Endothelial cell (in vitro differentiated cells): ENCODE measurements around the gene PCDHB10. TPM values are rescaled to one million over a fixed set of nuclear protein-coding genes. Genes with fewer than 3 reads are reported as not detected.
"Not testable (repeated sequence)": the region's sequence is repeated elsewhere in the genome, so short reads cannot be mapped to it uniquely, and the experiment has no call there.

Experiments used
- DNase-seq: peaks from one replicate; pipeline ENCODE4 v3.0.0; 2021; ENCODE audit warnings: low spot score
- H3K27ac Mint-ChIP-seq: one replicate; pipeline ENCODE4 v1.8.0; 2021; ENCODE audit warnings: mixed read lengths, inconsistent platforms; ENCODE audit not compliant: unreplicated experiment
- H3K27me3 Mint-ChIP-seq: one replicate; pipeline ENCODE4 v1.8.0; 2021; ENCODE audit warnings: mild to moderate bottlenecking, moderate library complexity, mixed read lengths, inconsistent platforms; ENCODE audit not compliant: unreplicated experiment
- H3K36me3 Mint-ChIP-seq: one replicate; pipeline ENCODE4 v1.8.0; 2021; ENCODE audit warnings: mild to moderate bottlenecking, low read depth, mixed read lengths, inconsistent platforms; ENCODE audit not compliant: unreplicated experiment
- H3K4me1 Mint-ChIP-seq: one replicate; pipeline ENCODE4 v1.8.0; 2021; ENCODE audit warnings: mild to moderate bottlenecking, mixed read lengths, inconsistent platforms; ENCODE audit not compliant: unreplicated experiment
- H3K4me3 Mint-ChIP-seq: one replicate; pipeline ENCODE4 v1.8.0; 2021; ENCODE audit warnings: mild to moderate bottlenecking, mixed read lengths, inconsistent platforms; ENCODE audit not compliant: unreplicated experiment
- H3K9me3 Mint-ChIP-seq: one replicate; pipeline ENCODE4 v1.8.0; 2021; ENCODE audit warnings: mixed read lengths, inconsistent platforms; ENCODE audit not compliant: unreplicated experiment
- CTCF ChIP-seq: fragments of 200-600 bp; sonication (generic); IDR thresholded peaks from one replicate; pipeline ENCODE4 v1.5.0; 2021; ENCODE audit warnings: antibody characterized with exemption; ENCODE audit not compliant: unreplicated experiment
- long read RNA-seq: library from polyadenylated mRNA; unstranded; transcript quantifications from one replicate; pipeline ENCODE4 v2.0.0, GENCODE V29; 2020; ENCODE audit not compliant: unreplicated experiment
- total RNA-seq: library from RNA; stranded (reverse); fragmentation: NEBNext Ultra II Directional; extraction: Animal tissue kit (Norgen Biotek cat#: 25700); gene quantifications from one replicate; pipeline ENCODE4 v1.2.1, GENCODE V29; 2021; ENCODE audit not compliant: unreplicated experiment

Gene PCDHB10
- total RNA-seq = 10.3 TPM
- long read RNA-seq, partial matches to known transcripts = 0 of 1 reads
- long read RNA-seq, other reads (novel, unspliced or antisense) = 0 of 1 reads

- Mint-ChIP-seq H3K27me3 (peaks cover 5% of the 10 kb centered on the region), H3K4me1 (peaks cover 15% of the 10 kb centered on the region), H3K36me3 (peaks cover 47% of the 10 kb centered on the region), H3K9me3 (peaks cover 10% of the 10 kb centered on the region), H3K4me3 (peak within 1 kb of the TSS; percentile 77), H3K27ac (no peak within 1 kb of the TSS)
- TF ChIP-seq CTCF = peak; percentile 88
- DNase-seq = peak; percentile 73
These were observed at the start of gene PCDHB10 for GRCh38 chr5:141192110-141192725. PCDHB10 (plus strand) TSS chr5:141192353; CDS start chr5:141192553, 200 bp downstream.

GRCh38 chr5:141149812-141150211 is 42.3 kb upstream of the PCDHB10 start, which contains the start of gene PCDHB6:
PCDHB6 (plus strand) TSS chr5:141150057; CDS start chr5:141150258, 201 bp downstream.
- Mint-ChIP-seq H3K27ac (no peak within 1 kb of the TSS), H3K9me3 (no peaks in the 10 kb centered on the region), H3K4me1 (no peaks in the 10 kb centered on the region), H3K27me3 (no peaks in the 10 kb centered on the region), H3K4me3 (peak within 1 kb of the TSS; percentile 57), H3K36me3 (peaks cover 16% of the 10 kb centered on the region)
- no peak for DNase-seq
- TF ChIP-seq CTCF = no peak

DNA sequence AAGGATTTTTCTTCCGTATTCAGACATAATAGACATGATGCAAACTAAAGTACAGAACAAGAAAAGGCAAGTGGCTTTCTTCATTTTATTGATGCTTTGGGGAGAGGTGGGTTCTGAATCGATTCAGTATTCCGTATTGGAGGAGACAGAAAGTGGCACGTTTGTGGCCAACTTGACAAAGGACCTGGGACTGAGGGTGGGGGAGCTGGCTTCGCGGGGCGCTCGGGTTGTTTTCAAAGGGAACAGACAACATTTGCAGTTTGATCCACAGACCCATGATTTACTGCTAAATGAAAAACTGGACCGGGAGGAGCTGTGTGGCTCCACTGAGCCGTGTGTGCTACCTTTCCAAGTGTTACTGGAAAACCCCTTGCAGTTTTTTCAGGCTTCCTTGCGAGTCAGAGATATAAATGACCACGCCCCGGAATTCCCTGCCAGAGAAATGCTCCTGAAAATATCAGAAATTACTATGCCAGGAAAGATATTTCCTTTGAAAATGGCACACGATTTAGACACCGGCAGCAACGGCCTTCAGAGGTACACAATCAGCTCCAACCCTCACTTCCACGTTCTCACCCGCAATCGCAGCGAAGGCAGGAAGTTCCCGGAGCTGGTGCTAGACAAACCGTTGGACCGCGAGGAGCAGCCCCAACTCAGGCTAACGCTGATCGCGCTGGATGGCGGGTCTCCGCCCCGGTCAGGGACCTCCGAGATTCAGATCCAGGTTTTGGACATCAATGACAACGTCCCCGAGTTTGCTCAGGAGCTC is 41.7 kb upstream of the PCDHB10 start:
- H3K27me3 Mint-ChIP-seq = no peaks in the 10 kb centered on the region
- DNase-seq = no peak
- no peaks in the 10 kb centered on the region for H3K9me3 Mint-ChIP-seq
- H3K4me1 Mint-ChIP-seq = no peaks in the 10 kb centered on the region
- TF ChIP-seq CTCF = no peak
- peaks cover 16% of the 10 kb centered on the region for H3K36me3 Mint-ChIP-seq
- no peak overlapping the region for H3K27ac Mint-ChIP-seq
- peak overlapping the region; percentile 29 for H3K4me3 Mint-ChIP-seq

GRCh38 chr5:141150993-141151325 is 41.2 kb upstream of the PCDHB10 start:
- peak overlapping the region; percentile 57 for H3K4me3 Mint-ChIP-seq
- DNase-seq = no peak
- H3K4me1 Mint-ChIP-seq = no peaks in the 10 kb centered on the region
- TF ChIP-seq CTCF = no peak
- no peaks in the 10 kb centered on the region for H3K9me3 Mint-ChIP-seq
- H3K27ac Mint-ChIP-seq = no peak overlapping the region
- H3K36me3 Mint-ChIP-seq = peaks cover 16% of the 10 kb centered on the region
- H3K27me3 Mint-ChIP-seq = no peaks in the 10 kb centered on the region

DNA sequence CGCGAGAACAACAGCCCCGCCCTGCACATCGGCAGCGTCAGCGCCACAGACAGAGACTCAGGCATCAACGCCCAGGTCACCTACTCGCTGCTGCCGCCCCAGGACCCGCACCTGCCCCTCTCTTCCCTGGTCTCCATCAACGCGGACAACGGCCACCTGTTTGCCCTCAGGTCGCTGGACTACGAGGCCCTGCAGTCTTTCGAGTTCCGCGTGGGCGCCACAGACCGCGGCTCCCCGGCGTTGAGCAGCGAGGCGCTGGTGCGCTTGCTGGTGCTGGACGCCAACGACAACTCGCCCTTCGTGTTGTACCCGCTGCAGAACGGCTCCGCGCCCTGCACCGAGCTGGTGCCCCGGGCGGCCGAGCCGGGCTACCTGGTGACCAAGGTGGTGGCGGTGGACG is 40.5 kb upstream of the PCDHB10 start:
- H3K27me3 Mint-ChIP-seq, H3K9me3 Mint-ChIP-seq, DNase-seq, H3K4me1 Mint-ChIP-seq, H3K4me3 Mint-ChIP-seq, H3K27ac Mint-ChIP-seq: not testable (repeated sequence)
- peaks cover 21% of the 10 kb centered on the region for H3K36me3 Mint-ChIP-seq

DNA sequence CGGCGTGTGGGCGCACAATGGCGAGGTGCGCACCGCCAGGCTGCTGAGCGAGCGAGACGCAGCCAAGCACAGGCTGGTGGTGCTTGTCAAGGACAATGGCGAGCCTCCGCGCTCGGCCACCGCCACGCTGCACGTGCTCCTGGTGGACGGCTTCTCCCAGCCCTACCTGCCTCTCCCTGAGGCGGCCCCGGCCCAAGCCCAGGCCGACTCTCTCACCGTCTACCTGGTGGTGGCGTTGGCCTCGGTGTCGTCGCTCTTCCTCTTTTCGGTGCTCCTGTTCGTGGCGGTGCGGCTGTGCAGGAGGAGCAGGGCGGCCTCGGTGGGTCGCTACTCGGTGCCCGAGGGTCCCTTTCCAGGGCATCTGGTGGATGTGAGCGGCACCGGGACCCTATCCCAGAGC is 40.1 kb upstream of the PCDHB10 start:
- H3K9me3 Mint-ChIP-seq, DNase-seq, H3K27ac Mint-ChIP-seq, H3K27me3 Mint-ChIP-seq, H3K4me1 Mint-ChIP-seq: not testable (repeated sequence)
- H3K36me3 Mint-ChIP-seq = peaks cover 25% of the 10 kb centered on the region
- peak overlapping the region; percentile 71 for H3K4me3 Mint-ChIP-seq
